Measurements from ENCODE around the gene SMARCC2. TPM values are rescaled to one million over a fixed set of nuclear protein-coding genes. Genes with fewer than 3 reads are reported as not detected.

Gene SMARCC2
- total RNA-seq, 1 experiment from 2014 or later, result 99.7 TPM

GRCh38 chr12:56164345-56164729, 24.9 kb downstream of the SMARCC2 start:
- DNase-seq (ENCODE audit: low read depth, low spot score) (no peak), ATAC-seq (no peak)
- H3K36me3 ChIP-seq (ENCODE audit: control insufficient read depth in 1 of 2, insufficient read depth in 2 of 2, low read length in 2 of 2), result peaks cover 54 to 55% of the 10 kb centered on the region in 2 experiments
- ChIA-PET CTCF (no interaction called here), POLR2A (no interaction called here), RAD21 (ENCODE audit: low non-redundant PET in 1 of 2, low total read pairs in 2 of 2, uncharacterized antibody in 2 of 2, unreplicated experiment in 2 of 2) (no interaction called here)
- no peaks in the 10 kb centered on the region for H3K9me2 ChIP-seq (ENCODE audit: insufficient read depth)
- no peaks in the 10 kb centered on the region for H4K20me1 ChIP-seq (ENCODE audit: insufficient read depth)
- no peak overlapping the region for H3K9ac ChIP-seq (ENCODE audit: low read length)
- H3K4me2 ChIP-seq (ENCODE audit: low read length), result no peak overlapping the region
- no peaks in the 10 kb centered on the region for H3K9me3 ChIP-seq (ENCODE audit: control insufficient read depth in 1 of 2, insufficient read depth in 1 of 2, low read depth in 1 of 2, low read length in 2 of 2)
- intact Hi-C loops (cut with micrococcal nuclease), result no loop called here
- H3K4me3 ChIP-seq (replicated peaks in 1 of 2; ENCODE audit: low read depth in 1 of 2, low read length in 2 of 2), result no peak overlapping the region
- BruUV-seq (replicated peaks), result no TSS peak
- no peak overlapping the region for H3K27ac ChIP-seq (ENCODE audit: low read depth, low read length)
- H3K79me2 ChIP-seq (ENCODE audit: insufficient read depth, low read length), result peaks cover 31% of the 10 kb centered on the region
- TF ChIP-seq CTCF (IDR thresholded peaks at IDR 0.05 in 2 of 3, conservative IDR thresholded peaks at IDR 0.05 in 1 of 3; ENCODE audit: borderline replicate concordance in 1 of 3, insufficient read depth in 1 of 3, low read depth in 2 of 3, low read length in 2 of 3) (no peak), YY1 (IDR thresholded peaks at IDR 0.05; ENCODE audit: extremely low read depth, insufficient replicate concordance, low read depth, low read length) (no peak), ZNF274 (IDR thresholded peaks at IDR 0.05; ENCODE audit: low read depth, low read length) (no peak)
- no peaks in the 10 kb centered on the region for H3K27me3 ChIP-seq (ENCODE audit: insufficient read depth, low read length)
- peaks cover 4 to 8% of the 10 kb centered on the region in 2 experiments; a peak in 3 of 4 replicates for H3K4me1 ChIP-seq (ENCODE audit: control insufficient read depth in 1 of 2, insufficient read depth in 2 of 2, low read length in 2 of 2)
- no peak overlapping the region for H2AFZ ChIP-seq (ENCODE audit: low read depth, low read length, poor library complexity, severe bottlenecking)

DNA sequence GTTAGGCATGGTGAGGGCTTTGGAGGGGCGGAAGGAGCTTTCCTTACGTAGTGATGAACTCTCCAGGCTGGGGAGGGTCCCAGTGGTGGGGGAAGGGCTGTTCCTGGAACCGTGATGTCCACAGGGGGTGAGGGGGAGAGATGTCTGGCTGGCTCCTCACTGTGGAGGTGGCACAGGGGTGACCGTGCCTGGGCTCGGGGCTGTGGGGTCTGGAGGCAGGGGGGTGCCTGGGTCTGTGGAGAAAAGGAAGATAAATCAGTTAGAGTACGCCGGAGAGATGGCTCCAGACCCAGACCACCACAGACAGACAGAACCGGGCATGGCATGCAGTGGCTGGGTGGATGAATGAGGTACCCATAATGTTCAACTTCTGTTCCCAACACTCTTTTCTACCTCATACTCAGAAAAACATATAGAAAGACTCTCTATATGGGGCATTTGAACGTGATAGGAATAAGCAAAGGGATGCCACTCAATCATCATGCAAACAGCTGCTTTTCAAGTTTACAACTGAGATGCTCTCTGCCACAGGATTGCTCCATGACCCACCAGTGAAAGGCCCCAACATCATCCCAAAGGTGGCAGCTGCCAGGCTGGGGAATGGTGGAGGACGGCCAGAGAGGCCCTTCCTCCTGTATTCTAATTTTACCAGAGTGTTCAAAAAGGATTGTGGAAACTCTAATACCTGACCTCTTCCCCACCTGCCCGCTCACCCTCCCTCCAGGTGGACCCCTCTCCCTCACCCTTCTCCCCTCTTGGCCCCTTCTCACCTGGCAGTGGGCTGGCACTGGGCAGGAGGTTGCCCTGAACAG, 25.5 kb downstream of the SMARCC2 start:
- BruUV-seq (replicated peaks), result no TSS peak
- peaks cover 37% of the 10 kb centered on the region for H3K79me2 ChIP-seq (ENCODE audit: insufficient read depth, low read length)
- no peaks in the 10 kb centered on the region for H3K27me3 ChIP-seq (ENCODE audit: insufficient read depth, low read length)
- H3K36me3 ChIP-seq (ENCODE audit: control insufficient read depth in 1 of 2, insufficient read depth in 2 of 2, low read length in 2 of 2), result peaks cover 55 to 58% of the 10 kb centered on the region in 2 experiments
- intact Hi-C loops (cut with micrococcal nuclease), result no loop called here
- H2AFZ ChIP-seq (ENCODE audit: low read depth, low read length, poor library complexity, severe bottlenecking), result no peak overlapping the region
- H3K27ac ChIP-seq (ENCODE audit: low read depth, low read length), result no peak overlapping the region
- H3K9me2 ChIP-seq (ENCODE audit: insufficient read depth), result no peaks in the 10 kb centered on the region
- H3K9ac ChIP-seq (ENCODE audit: low read length), result no peak overlapping the region
- H3K4me2 ChIP-seq (ENCODE audit: low read length), result no peak overlapping the region
- ChIA-PET RAD21 (ENCODE audit: low non-redundant PET in 1 of 2, low total read pairs in 2 of 2, uncharacterized antibody in 2 of 2, unreplicated experiment in 2 of 2) (no interaction called here), CTCF (interaction anchor here (0.6 to 1.1 kb wide), 2 partner anchors 26 to 583 kb away, joined by 3 to 5 read pairs; partner anchors contain the start of gene SMARCC2), POLR2A (interaction anchor here (1.2 kb wide), 1 partner anchor 46 kb away, joined by 4 read pairs; the partner anchor contains the start of gene ZC3H10)
- H3K4me3 ChIP-seq (replicated peaks in 1 of 2; ENCODE audit: low read depth in 1 of 2, low read length in 2 of 2), result no peak overlapping the region
- peaks cover 5 to 14% of the 10 kb centered on the region in 2 experiments; a peak in 3 of 4 replicates for H3K4me1 ChIP-seq (ENCODE audit: control insufficient read depth in 1 of 2, insufficient read depth in 2 of 2, low read length in 2 of 2)
- no peaks in the 10 kb centered on the region for H4K20me1 ChIP-seq (ENCODE audit: insufficient read depth)
- H3K9me3 ChIP-seq (ENCODE audit: control insufficient read depth in 1 of 2, insufficient read depth in 1 of 2, low read depth in 1 of 2, low read length in 2 of 2), result no peaks in the 10 kb centered on the region
- ATAC-seq (no peak), DNase-seq (ENCODE audit: low read depth, low spot score) (no peak)
- no peak for TF ChIP-seq JUND (IDR thresholded peaks at IDR 0.05)
- TF ChIP-seq, protein P1, sequence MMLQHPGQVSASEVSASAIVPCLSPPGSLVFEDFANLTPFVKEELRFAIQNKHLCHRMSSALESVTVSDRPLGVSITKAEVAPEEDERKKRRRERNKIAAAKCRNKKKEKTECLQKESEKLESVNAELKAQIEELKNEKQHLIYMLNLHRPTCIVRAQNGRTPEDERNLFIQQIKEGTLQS (IDR thresholded peaks at IDR 0.05), result no peak
- TF ChIP-seq RAD21 (IDR thresholded peaks at IDR 0.05; ENCODE audit: low read depth), result no peak
- TF ChIP-seq MAX (IDR thresholded peaks at IDR 0.05), result no peak
- TF ChIP-seq TCF7L2 (IDR thresholded peaks at IDR 0.05; ENCODE audit: borderline replicate concordance, extremely low read depth, insufficient read depth, insufficient read length), result no peak
- no peak for TF ChIP-seq CBX3 (IDR thresholded peaks at IDR 0.05; ENCODE audit: low read depth)
- TF ChIP-seq EZH2phosphoT487 (IDR thresholded peaks at IDR 0.05; ENCODE audit: borderline replicate concordance), result no peak
- TF ChIP-seq, protein P2, sequence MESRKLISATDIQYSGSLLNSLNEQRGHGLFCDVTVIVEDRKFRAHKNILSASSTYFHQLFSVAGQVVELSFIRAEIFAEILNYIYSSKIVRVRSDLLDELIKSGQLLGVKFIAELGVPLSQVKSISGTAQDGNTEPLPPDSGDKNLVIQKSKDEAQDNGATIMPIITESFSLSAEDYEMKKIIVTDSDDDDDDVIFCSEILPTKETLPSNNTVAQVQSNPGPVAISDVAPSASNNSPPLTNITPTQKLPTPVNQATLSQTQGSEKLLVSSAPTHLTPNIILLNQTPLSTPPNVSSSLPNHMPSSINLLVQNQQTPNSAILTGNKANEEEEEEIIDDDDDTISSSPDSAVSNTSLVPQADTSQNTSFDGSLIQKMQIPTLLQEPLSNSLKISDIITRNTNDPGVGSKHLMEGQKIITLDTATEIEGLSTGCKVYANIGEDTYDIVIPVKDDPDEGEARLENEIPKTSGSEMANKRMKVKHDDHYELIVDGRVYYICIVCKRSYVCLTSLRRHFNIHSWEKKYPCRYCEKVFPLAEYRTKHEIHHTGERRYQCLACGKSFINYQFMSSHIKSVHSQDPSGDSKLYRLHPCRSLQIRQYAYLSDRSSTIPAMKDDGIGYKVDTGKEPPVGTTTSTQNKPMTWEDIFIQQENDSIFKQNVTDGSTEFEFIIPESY (IDR thresholded peaks at IDR 0.05; ENCODE audit: extremely low read depth, insufficient replicate concordance, low read length), result no peak
- no peak for TF ChIP-seq POLR2AphosphoS5 (IDR thresholded peaks at IDR 0.05; ENCODE audit: low read depth, low read length)
- no peak for TF ChIP-seq CEBPB (IDR thresholded peaks at IDR 0.05; ENCODE audit: low read depth)
- TF ChIP-seq ZNF274 (IDR thresholded peaks at IDR 0.05; ENCODE audit: low read depth, low read length), result no peak
- TF ChIP-seq ELF1 (IDR thresholded peaks at IDR 0.05; ENCODE audit: borderline replicate concordance, low read depth), result no peak
- no peak for TF ChIP-seq ZFX (IDR thresholded peaks at IDR 0.05)
